Erythroblast (primary cell): ENCODE measurements around the gene RPL15.

Experiments
- GATA1 ChIP-seq: IDR thresholded peaks from 2 replicates; pipeline ENCODE4 v1.6.1; 2011; ENCODE audit warnings: low read depth, mild to moderate bottlenecking, control low read depth, low read length, moderate library complexity
- POLR2A ChIP-seq: IDR thresholded peaks from 2 replicates; pipeline ENCODE4 v1.6.1; 2011; ENCODE audit warnings: mild to moderate bottlenecking, low read length

- TF ChIP-seq POLR2A (no peak), GATA1 (no peak)
Measured at GRCh38 chr3:23885210-23885609, 31.7 kb upstream of the RPL15 start.
